Measurements from ENCODE around the gene BOD1L1.

The BOD1L1 gene

DNA sequence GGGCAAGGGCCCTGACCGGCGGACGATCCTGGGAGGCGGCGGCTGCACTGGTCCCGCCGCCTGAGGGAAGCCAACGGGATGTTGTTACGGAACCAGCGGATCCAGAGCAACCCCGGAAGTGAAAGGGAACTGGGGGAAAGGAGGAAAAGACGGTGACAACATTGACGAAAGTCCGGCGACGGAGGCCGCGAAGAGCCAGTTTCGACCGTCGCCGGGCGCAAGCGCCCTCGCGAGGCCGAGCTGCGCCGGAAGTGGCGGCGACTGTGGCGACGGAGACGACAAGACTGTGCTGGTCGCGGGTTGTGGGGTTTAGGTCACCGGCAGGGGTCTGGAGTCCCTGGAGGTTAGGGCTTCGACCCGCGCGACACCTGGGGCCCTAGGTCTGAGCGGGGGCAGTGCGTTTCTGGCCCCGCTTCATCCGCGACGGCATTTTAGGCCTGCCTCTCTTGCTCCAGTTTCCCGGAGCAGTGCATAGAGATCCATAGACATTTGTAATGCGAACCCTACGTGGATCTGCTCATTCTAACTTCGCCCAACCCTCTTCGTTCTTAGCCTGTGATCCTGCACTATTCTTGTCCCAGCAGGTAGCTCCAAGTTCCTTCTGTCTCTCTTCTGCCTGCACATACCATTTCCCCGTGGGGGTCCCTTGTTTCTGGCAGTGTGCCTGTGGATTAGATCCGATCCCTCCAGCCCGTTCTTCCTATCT is at the start of gene BOD1L1:
Gene BOD1L1 (minus strand): TSS at position 120 of the 706 bp plus-strand sequence. CDS start 138 bp downstream, outside the sequence.
- TF ChIP-seq CTCF (IDR thresholded peaks at IDR 0.05; ENCODE audit: low read depth, low read length) = peak; percentile 31; the same call in 1 of the 2 replicates
- peak within 1 kb of the TSS; percentile 99 for H3K4me3 ChIP-seq (ENCODE audit: low read depth, low read length)

- no peak for TF ChIP-seq CTCF (IDR thresholded peaks at IDR 0.05; ENCODE audit: low read depth, low read length)
- H3K4me3 ChIP-seq (ENCODE audit: low read depth, low read length) = no peak overlapping the region
Measured at GRCh38 chr4:13674971-13675370, 47.4 kb upstream of the BOD1L1 start.

GRCh38 chr4:13673167-13673566 is 45.6 kb upstream of the BOD1L1 start:
- H3K4me3 ChIP-seq (ENCODE audit: low read depth, low read length) = no peak overlapping the region
- TF ChIP-seq CTCF (IDR thresholded peaks at IDR 0.05; ENCODE audit: low read depth, low read length) = no peak

DNA sequence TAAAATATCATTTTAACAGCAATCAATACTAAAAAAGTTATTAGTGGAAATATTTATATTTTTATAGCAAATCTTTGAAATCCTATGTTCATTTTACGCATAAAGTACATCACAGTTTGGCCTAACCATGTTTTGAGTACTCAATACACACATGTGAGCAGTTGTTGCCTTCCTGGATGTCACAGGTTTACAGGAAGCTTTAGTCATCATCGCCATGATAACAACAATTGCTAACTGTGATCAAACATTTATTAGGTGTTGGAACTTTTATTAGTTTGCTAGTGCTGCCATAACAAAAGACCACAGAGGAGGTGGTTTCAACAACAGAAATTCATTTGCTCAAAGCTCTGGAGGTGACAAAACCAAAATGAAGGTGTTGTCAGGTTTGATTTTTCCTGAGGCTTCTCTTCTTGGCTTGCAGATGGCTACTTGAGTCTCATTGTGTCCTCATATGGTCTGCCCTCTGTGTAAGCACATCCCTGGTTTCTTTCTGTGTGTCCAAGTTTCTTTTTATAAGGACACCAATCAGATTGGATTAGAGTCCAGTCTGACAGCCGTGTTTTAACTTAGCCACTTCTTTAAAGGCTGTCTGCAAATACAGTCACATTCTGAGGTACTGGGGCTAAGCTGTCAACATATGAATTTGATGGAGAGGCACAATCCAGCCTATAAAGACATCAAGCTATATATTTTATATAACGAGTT is 43.1 kb upstream of the BOD1L1 start:
- H3K4me3 ChIP-seq (ENCODE audit: low read depth, low read length) = no peak overlapping the region
- TF ChIP-seq CTCF (IDR thresholded peaks at IDR 0.05; ENCODE audit: low read depth, low read length) = no peak

DNA sequence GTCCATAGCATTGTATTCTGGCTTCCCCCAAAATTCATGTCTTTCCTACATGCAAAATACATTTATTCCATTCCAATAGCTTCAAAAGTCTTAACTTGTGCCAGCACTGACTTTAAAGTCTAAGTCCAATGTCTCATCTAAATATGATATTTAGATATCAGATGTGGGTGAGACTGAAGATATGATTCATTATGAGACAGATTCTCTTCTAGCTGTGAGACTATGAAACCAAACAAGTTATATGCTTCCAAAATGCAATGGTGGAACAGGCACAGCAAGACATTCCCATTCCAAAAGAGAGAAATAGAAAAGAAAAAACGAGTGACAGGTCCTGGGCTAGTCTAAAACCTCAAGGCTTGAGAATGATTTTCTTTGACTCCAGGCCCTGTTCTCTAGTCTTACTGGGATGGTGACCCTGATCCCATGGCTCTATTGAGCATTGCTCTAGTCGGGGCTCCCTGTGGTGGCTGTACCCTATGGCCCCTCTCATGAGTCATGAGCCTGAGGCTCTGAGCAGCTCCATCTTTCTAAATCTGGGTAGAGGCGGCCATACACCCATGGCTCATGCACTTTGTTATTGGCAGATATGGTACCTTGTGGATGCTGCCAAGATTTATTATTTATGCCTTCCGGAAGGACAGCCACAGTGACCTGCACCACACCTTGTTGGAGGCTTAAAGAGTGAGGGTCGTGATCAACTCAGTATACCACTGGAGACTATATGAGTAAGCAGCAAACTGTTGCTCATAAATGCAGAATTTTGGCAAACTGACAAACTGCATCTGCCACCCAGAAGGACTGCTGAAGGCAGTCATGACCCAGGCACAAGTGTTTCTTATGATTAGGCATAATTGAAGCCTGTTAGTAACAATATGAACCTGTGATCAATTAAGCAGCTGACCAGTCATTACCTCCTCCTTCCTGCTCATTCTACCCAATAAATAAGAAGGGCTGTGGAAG is 38.5 kb upstream of the BOD1L1 start:
- TF ChIP-seq CTCF (IDR thresholded peaks at IDR 0.05; ENCODE audit: low read depth, low read length) = no peak

DNA sequence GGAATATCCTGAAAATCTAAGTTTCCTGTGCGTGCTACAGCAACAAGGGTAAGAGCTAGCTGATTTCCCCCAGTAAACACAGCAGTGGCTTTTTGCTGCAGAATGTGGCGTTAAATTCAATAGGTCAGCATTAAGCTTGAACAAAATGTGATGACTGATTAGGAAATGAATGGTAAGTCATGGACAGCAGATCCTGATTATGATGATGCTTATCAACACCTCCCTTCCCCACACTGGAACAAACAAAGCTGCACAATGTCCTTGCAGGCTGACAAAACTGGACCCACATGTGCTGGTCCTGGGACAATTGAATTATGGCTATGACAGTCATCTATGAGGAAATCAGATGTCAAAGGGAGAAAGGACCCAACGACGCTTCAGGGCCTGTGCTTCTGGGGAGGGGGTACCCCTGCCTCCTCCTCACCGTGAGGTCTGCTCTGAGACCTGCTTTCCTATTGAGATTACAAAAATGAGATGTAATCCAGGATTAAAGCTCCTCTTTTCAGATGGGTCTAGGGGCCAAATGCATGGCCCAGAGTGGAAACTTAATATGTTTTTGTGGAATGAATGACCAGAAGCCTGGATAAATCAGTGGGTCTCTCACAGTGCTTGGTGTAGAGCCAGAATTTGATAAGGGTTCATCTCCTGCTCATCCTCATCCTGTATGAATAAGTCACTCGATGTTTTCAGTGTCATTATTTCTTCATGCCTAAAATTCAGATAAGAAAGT is 32.0 kb upstream of the BOD1L1 start:
- H3K4me3 ChIP-seq (ENCODE audit: low read depth, low read length) = no peak overlapping the region
- TF ChIP-seq CTCF (IDR thresholded peaks at IDR 0.05; ENCODE audit: low read depth, low read length) = no peak

More for the DNA sequence above, 38.5 kb upstream of the BOD1L1 start:
- H3K4me3 ChIP-seq (ENCODE audit: low read depth, low read length) = no peak overlapping the region
